CD4-positive, alpha-beta T cell (primary cell): ENCODE measurements around the gene GPATCH11. TPM values are rescaled to one million over a fixed set of nuclear protein-coding genes. Genes with fewer than 3 reads are reported as not detected.

Experiments
- ATAC-seq: fragments of 200-7000 bp; cut with Tn5 transposase; one replicate; pipeline ENCODE4 v1.10.0; 2022; ENCODE audit warnings: mild to moderate bottlenecking; ENCODE audit not compliant: poor library complexity
- CTCF ChIA-PET: fragments of 350-600 bp; sonication (Branson Sonifier 250); formaldehyde crosslinking; loops from one replicate; lab custom pipeline; 2021; ENCODE audit warnings: antibody characterized with exemption, inconsistent platforms; lab: Charles Lee
- POLR2A ChIA-PET: fragments of 350-600 bp; sonication (Branson Sonifier 250); formaldehyde crosslinking; loops from one replicate; lab custom pipeline; 2021; ENCODE audit warnings: antibody characterized with exemption, inconsistent platforms; lab: Charles Lee
- DNase-seq, 14 experiments: peaks; one replicate each; pipeline ENCODE4 v3.0.0-alpha.2; 2013 to 2020; ENCODE audit warnings: mixed read lengths in 2 of 14
- H3K27ac ChIP-seq, 2 donors: one replicate each; pipeline versions ENCODE4 v1.5.1 to v1.7.0; 2013; ENCODE audit warnings: low read length in 2 of 2, low read depth in 1 of 2, mild to moderate bottlenecking in 1 of 2
- H3K27me3 ChIP-seq, 2 experiments: 1 replicate in 1 of 2; 2 replicates in 1 of 2; pipeline versions ENCODE4 v1.6.1 to v1.7.0; 2013; ENCODE audit warnings: low read length in 2 of 2, control low read depth in 1 of 2, mild to moderate bottlenecking in 1 of 2, moderate library complexity in 1 of 2; ENCODE audit not compliant: insufficient read depth in 2 of 2, control insufficient read depth in 1 of 2
- H3K36me3 ChIP-seq: one replicate; pipeline ENCODE4 v1.6.1; 2013; ENCODE audit warnings: low read length, control low read depth; ENCODE audit not compliant: insufficient read depth
- H3K4me1 ChIP-seq: one replicate; pipeline ENCODE4 v1.6.1; 2013; ENCODE audit warnings: low read length, control low read depth; ENCODE audit not compliant: insufficient read depth
- H3K4me3 ChIP-seq: one replicate; pipeline ENCODE4 v1.5.1; 2013; ENCODE audit warnings: mild to moderate bottlenecking, low read length, moderate library complexity
- H3K9me3 ChIP-seq, 2 experiments: 1 replicate in 1 of 2; 2 replicates in 1 of 2; pipeline versions ENCODE4 v1.6.1 to v1.7.0; 2013; ENCODE audit warnings: low read length in 2 of 2, mild to moderate bottlenecking in 2 of 2, control low read depth in 1 of 2, moderate library complexity in 1 of 2; ENCODE audit not compliant: control insufficient read depth in 1 of 2, insufficient read depth in 1 of 2
- H3K27ac Mint-ChIP-seq: one replicate; pipeline ENCODE4 v1.8.0; 2020; ENCODE audit warnings: mixed read lengths
- H3K27me3 Mint-ChIP-seq: one replicate; pipeline ENCODE4 v1.8.0; 2021; ENCODE audit warnings: mixed read lengths
- H3K36me3 Mint-ChIP-seq: one replicate; pipeline ENCODE4 v1.8.0; 2021; ENCODE audit warnings: low read depth, mixed read lengths
- H3K4me1 Mint-ChIP-seq: one replicate; pipeline ENCODE4 v1.8.0; 2021; ENCODE audit warnings: low read depth, mixed read lengths
- H3K4me3 Mint-ChIP-seq: one replicate; pipeline ENCODE4 v1.8.0; 2020; ENCODE audit warnings: mild to moderate bottlenecking, mixed read lengths
- H3K9me3 Mint-ChIP-seq: one replicate; pipeline ENCODE4 v1.8.0; 2020; ENCODE audit warnings: mixed read lengths
- CTCF ChIP-seq: fragments of 200-600 bp; IDR thresholded peaks from one replicate; pipeline ENCODE4 v1.8.0; 2022; ENCODE audit warnings: antibody characterized with exemption, mild to moderate bottlenecking
- intact Hi-C, 2 experiments: fragments of 100-400 bp; cut with DNase I in 1 of 2; cut with micrococcal nuclease in 1 of 2; formaldehyde crosslinking; loops; one replicate each; pipeline versions ENCODE4 v1.15.1 to v1.9.0; 2023 to 2025; cut with DNase I, micrococcal nuclease
- polyA plus RNA-seq, 2 donors: library from polyadenylated mRNA; unstranded; fragments of 120-200 nt; gene quantifications; one replicate each; pipeline ENCODE4 v1.2.1, GENCODE V29; 2013
- total RNA-seq, 174 experiments: library from RNA in 2 of 174; stranded (reverse) in 2 of 174; gene quantifications; one replicate each; pipeline ENCODE4 v1.2.3 and lab custom pipeline; 2021 to 2026

GPATCH11 gene
- total RNA-seq, result 1 to 10 TPM; 4.0 to 4.1 TPM
- 15.4 TPM for polyA plus RNA-seq (2013, experiment 1 of 2)
- 12.4 TPM for polyA plus RNA-seq (2013, experiment 2 of 2)
- total RNA-seq (lab: John Stamatoyannopoulos, UW), result 7.5 to 75.4 (median 44.1) reads per million in 172 experiments

GRCh38 chr2:37083873-37084794, at the start of gene GPATCH11, which contains the start of gene HEATR5B:
Gene GPATCH11, plus strand, starts transcription at chr2:37084518. Its CDS starts 3,864 bp downstream, at chr2:37088382.
Gene HEATR5B, minus strand, starts transcription at chr2:37084372. Its CDS starts 958 bp downstream, at chr2:37083414.
- peak within 1 kb of the TSS; percentile 94 for H3K4me3 ChIP-seq
- no peaks in the 10 kb centered on the region for H3K4me1 Mint-ChIP-seq

GRCh38 chr2:37037771-37038170, 46.5 kb upstream of the GPATCH11 start:
- no peaks in the 10 kb centered on the region for H3K4me1 ChIP-seq
- no peak for TF ChIP-seq CTCF
- no peaks in the 10 kb centered on the region for H3K9me3 Mint-ChIP-seq
- H3K27me3 ChIP-seq, result no peaks in the 10 kb centered on the region
- H3K4me1 Mint-ChIP-seq, result no peaks in the 10 kb centered on the region
- H3K27me3 Mint-ChIP-seq, result no peaks in the 10 kb centered on the region
- no peak overlapping the region for H3K4me3 Mint-ChIP-seq
- no peaks in the 10 kb centered on the region for H3K9me3 ChIP-seq
- DNase-seq (no peak), ATAC-seq (no peak)
- intact Hi-C loops, result no loop called here
- peaks cover 40% of the 10 kb centered on the region for H3K36me3 Mint-ChIP-seq
- ChIA-PET CTCF (no interaction called here), POLR2A (interaction anchor here (1.2 kb wide), 1 partner anchor 47 kb away, joined by 3 read pairs; the partner anchor contains the start of genes GPATCH11 and HEATR5B)
- no peak overlapping the region for H3K27ac Mint-ChIP-seq
- H3K27ac ChIP-seq, result no peak overlapping the region
- H3K4me3 ChIP-seq, result no peak overlapping the region
- peaks cover 49% of the 10 kb centered on the region for H3K36me3 ChIP-seq

More at GRCh38 chr2:37083873-37084794, at the start of gene GPATCH11, which contains the start of gene HEATR5B:
- no peak for TF ChIP-seq CTCF
- Mint-ChIP-seq H3K27me3 (no peaks in the 10 kb centered on the region), H3K36me3 (peaks cover 25% of the 10 kb centered on the region), H3K9me3 (no peaks in the 10 kb centered on the region), H3K27ac (no peak within 1 kb of the TSS), H3K4me3 (no peak within 1 kb of the TSS)
- peaks cover 23% of the 10 kb centered on the region for H3K36me3 ChIP-seq
- H3K9me3 ChIP-seq, result no peaks in the 10 kb centered on the region
- intact Hi-C loops, result loop anchor here (5.0 to 10.0 kb wide), 5 partner anchors 111 to 1661 kb away; partner anchors contain the start of genes ATL2 (in 1 of the 2), CEBPZ (in 1 of the 2), CEBPZOS (in 1 of the 2) and NDUFAF7 (in 1 of the 2)
- POLR2A ChIA-PET, result interaction anchor here (0.8 to 2.2 kb wide), 9 partner anchors 8 to 148 kb away, joined by 3 to 16 read pairs (median 4); partner anchors contain the start of genes CEBPZ, CEBPZOS, EIF2AK2 and NDUFAF7
- no peaks in the 10 kb centered on the region for H3K27me3 ChIP-seq
- peak; percentile 84 for ATAC-seq
- CTCF ChIA-PET, result interaction anchor here (1.4 to 1.7 kb wide), 2 partner anchors 12 to 14 kb away, joined by 3 to 4 read pairs; no protein-coding TSS in a partner anchor
- H3K4me1 ChIP-seq, result peaks cover 42% of the 10 kb centered on the region
- peak within 1 kb of the TSS; percentile 77 to 82 for H3K27ac ChIP-seq
- DNase-seq, result peak; percentile 80 to 98 (median 89)

GRCh38 chr2:37039580-37039979, 44.7 kb upstream of the GPATCH11 start:
- CTCF ChIA-PET, result no interaction called here

More at GRCh38 chr2:37039580-37039979, 44.7 kb upstream of the GPATCH11 start:
- Histone ChIP-seq H3K4me3 (no peak overlapping the region), H3K27ac (no peak overlapping the region), H3K9me3 (no peaks in the 10 kb centered on the region), H3K4me1 (no peaks in the 10 kb centered on the region), H3K36me3 (peaks cover 56% of the 10 kb centered on the region), H3K27me3 (no peaks in the 10 kb centered on the region)
- Mint-ChIP-seq H3K4me1 (no peaks in the 10 kb centered on the region), H3K9me3 (no peaks in the 10 kb centered on the region), H3K27ac (no peak overlapping the region), H3K36me3 (peaks cover 51% of the 10 kb centered on the region), H3K27me3 (no peaks in the 10 kb centered on the region), H3K4me3 (no peak overlapping the region)
- intact Hi-C loops, result no loop called here
- ATAC-seq (no peak), DNase-seq (no peak)
- POLR2A ChIA-PET, result no interaction called here
- TF ChIP-seq CTCF, result no peak
